K562 (cell line): ENCODE data around the gene ERF. TPM values are rescaled to one million over a fixed set of nuclear protein-coding genes. Genes with fewer than 3 reads are reported as not detected.

Experiments used
- ATF3 ChIP-seq, 2 experiments: fragments of 450-650 bp in 1 of 2; sonication (generic) in 1 of 2; formaldehyde crosslinking in 1 of 2; IDR thresholded peaks in 1 of 2; conservative IDR thresholded peaks in 1 of 2; 2 replicates each; pipeline versions ENCODE4 v1.6.1 to v1.8.1; 2016 to 2023; ENCODE audit warnings: mild to moderate bottlenecking in 2 of 2, moderate library complexity in 2 of 2, inconsistent platforms in 1 of 2, missing genetic modification reagents in 1 of 2
- CREM ChIP-seq: IDR thresholded peaks from 2 replicates; pipeline ENCODE4 v1.6.1; 2014; ENCODE audit warnings: antibody characterized with exemption, low read depth
- CTBP1 ChIP-seq: fragments of 450-650 bp; IDR thresholded peaks from 2 replicates; pipeline ENCODE4 v1.6.1; 2016; ENCODE audit warnings: borderline replicate concordance
- NUFIP1 ChIP-seq: fragments of 450-650 bp; IDR thresholded peaks from 2 replicates; pipeline ENCODE4 v1.6.1; 2018; ENCODE audit not compliant: partially characterized antibody
- POLR2AphosphoS2 ChIP-seq: IDR thresholded peaks from 2 replicates; pipeline ENCODE4 v1.6.1; 2012; ENCODE audit warnings: low read length, improper control_type of control experiment
- PRDM10 ChIP-seq: fragments of 450-650 bp; IDR thresholded peaks from 2 replicates; pipeline ENCODE4 v1.6.1; 2018; ENCODE audit not compliant: partially characterized antibody
- PREB ChIP-seq: sonication (generic); formaldehyde crosslinking; IDR thresholded peaks from 2 replicates; pipeline ENCODE4 v1.8.1; 2023; ENCODE audit warnings: mild to moderate bottlenecking, missing genetic modification reagents
- RCOR1 ChIP-seq, 2 experiments: IDR thresholded peaks; 2 replicates each; pipeline ENCODE4 v1.6.1; 2012; ENCODE audit warnings: low read depth in 2 of 2, low read length in 2 of 2, borderline replicate concordance in 1 of 2, improper control_type of control experiment in 1 of 2
- SUPT5H ChIP-seq: fragments of 450-650 bp; IDR thresholded peaks from 2 replicates; pipeline ENCODE4 v1.6.1; 2016
- TARDBP ChIP-seq: fragments of 450-650 bp; IDR thresholded peaks from 2 replicates; pipeline ENCODE4 v1.6.1; 2016
- ZBTB7A ChIP-seq: IDR thresholded peaks from 2 replicates; pipeline ENCODE4 v1.6.1; 2011; ENCODE audit warnings: low read depth, mild to moderate bottlenecking, low read length, moderate library complexity, borderline replicate concordance; ENCODE audit not compliant: control insufficient read depth
- ZNF830 ChIP-seq: fragments of 250-450 bp; sonication (Bioruptor Pico); IDR thresholded peaks from 2 replicates; pipeline ENCODE4 v1.5.0; 2021; ENCODE audit warnings: mild to moderate bottlenecking
- polyA plus RNA-seq, 8 experiments: library from polyadenylated mRNA; depleted of rRNA in 4 of 8; stranded (reverse) in 5 of 8; unstranded in 3 of 8; fragments of >200 nt; fragmentation: Nextera tagmentation in 2 of 8; fragmentation: Illumina TruSeq in 1 of 8; extraction: Ambion mirVana in 2 of 8; extraction: Trizol in 1 of 8; gene quantifications; 2 replicates each; pipeline versions ENCODE4 v1.2.1 to v1.2.3, GENCODE V29; 2011 to 2014; ENCODE audit warnings: inconsistent platforms in 1 of 8, missing spikeins in 1 of 8
- total RNA-seq, 7 experiments: library from RNA; depleted of rRNA in 6 of 7; stranded (reverse); fragments of >200 nt in 6 of 7; fragmentation: Illumina TruSeq in 2 of 7; extraction: Trizol in 2 of 7; gene quantifications; 2 replicates each; pipeline versions ENCODE4 v1.2.1 to v1.2.3, GENCODE V29; 2011 to 2021; ENCODE audit warnings: low replicate concordance in 1 of 7
- TF ChIP-seq, protein P1 (sequence below): sonication (generic); formaldehyde crosslinking; IDR thresholded peaks from 2 replicates; pipeline ENCODE4 v1.8.0; 2022; ENCODE audit warnings: mild to moderate bottlenecking, missing genetic modification reagents, borderline replicate concordance
- TF ChIP-seq, protein P2 (sequence below): fragments of 450-650 bp; IDR thresholded peaks from 2 replicates; pipeline ENCODE4 v1.6.1; 2016; ENCODE audit warnings: mild to moderate bottlenecking

ERF gene
- total and polyA plus RNA-seq, 9 of the 15 experiments (the other 6 are each of a cell fraction or from before 2014, with no cell fraction given) = 0.03 to 75.4 (median 27.0) TPM

DNA sequence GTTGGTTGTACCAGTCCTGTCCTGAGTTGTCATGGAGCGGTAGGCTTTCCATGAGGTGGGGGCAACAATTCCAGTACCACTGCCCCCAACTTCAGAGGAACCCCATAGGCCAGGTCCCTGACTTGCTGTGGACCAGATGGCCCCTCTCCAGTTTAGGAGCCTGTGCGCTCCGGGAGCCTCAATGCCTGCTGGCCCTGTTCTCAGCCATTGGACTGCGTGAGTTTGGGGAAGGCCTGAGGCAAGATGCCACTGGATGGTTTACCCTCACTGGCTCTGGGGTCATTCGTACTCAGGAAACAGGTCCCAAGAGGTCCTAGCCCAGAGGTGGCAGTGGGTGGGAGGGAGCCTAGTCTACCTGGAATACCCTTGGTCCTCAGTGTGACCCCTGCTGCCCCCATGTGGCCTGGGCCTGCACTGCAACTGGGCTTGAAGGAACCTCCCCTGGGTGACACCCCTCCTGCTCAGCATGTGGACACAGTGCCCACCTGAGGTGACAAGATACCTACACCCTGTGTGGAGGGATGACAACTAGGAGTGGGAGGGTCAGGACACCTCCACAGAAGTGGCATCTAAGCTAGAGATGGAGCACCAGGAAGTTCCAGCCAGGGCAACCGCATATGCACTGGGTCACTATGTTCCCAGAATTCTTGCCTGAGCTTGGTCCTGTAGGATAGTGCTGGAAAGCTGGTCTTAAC is 41.0 kb upstream of the ERF start (continued):
- TF ChIP-seq PREB (CRISPR knock-in tag) (no peak), NUFIP1 (peak; percentile 41), POLR2AphosphoS2 (peak; percentile 91), SUPT5H (peak; percentile 63; the same call in 1 of the 2 replicates), TARDBP (peak; percentile 54; the same call in 1 of the 2 replicates), RCOR1 (IDR thresholded peaks at IDR 0.05; ENCODE audit: borderline replicate concordance in 1 of 2, low read depth in 2 of 2, low read length in 2 of 2) (0 out of 4 replicates have a peak, but pooled peaks of 1 of the 2 experiments have one; percentile 18), CTBP1 (peak; percentile 69; the same call in 1 of the 2 replicates), PRDM10 (peak; percentile 55), ATF3 (IDR thresholded peaks at IDR 0.05) (no peak), ATF3 (CRISPR knock-in tag; conservative IDR thresholded peaks at IDR 0.05) (no peak), ZNF830 (CRISPR knock-in tag) (peak; percentile 27; the same call in 1 of the 2 replicates), ZBTB7A (peak; percentile 61; the same call in 1 of the 2 replicates), CREM (peak; percentile 48)
- TF ChIP-seq, protein P1, sequence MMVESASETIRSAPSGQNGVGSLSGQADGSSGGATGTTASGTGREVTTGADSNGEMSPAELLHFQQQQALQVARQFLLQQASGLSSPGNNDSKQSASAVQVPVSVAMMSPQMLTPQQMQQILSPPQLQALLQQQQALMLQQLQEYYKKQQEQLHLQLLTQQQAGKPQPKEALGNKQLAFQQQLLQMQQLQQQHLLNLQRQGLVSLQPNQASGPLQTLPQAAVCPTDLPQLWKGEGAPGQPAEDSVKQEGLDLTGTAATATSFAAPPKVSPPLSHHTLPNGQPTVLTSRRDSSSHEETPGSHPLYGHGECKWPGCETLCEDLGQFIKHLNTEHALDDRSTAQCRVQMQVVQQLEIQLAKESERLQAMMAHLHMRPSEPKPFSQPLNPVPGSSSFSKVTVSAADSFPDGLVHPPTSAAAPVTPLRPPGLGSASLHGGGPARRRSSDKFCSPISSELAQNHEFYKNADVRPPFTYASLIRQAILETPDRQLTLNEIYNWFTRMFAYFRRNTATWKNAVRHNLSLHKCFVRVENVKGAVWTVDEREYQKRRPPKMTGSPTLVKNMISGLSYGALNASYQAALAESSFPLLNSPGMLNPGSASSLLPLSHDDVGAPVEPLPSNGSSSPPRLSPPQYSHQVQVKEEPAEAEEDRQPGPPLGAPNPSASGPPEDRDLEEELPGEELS = no peak
- TF ChIP-seq, protein P2, sequence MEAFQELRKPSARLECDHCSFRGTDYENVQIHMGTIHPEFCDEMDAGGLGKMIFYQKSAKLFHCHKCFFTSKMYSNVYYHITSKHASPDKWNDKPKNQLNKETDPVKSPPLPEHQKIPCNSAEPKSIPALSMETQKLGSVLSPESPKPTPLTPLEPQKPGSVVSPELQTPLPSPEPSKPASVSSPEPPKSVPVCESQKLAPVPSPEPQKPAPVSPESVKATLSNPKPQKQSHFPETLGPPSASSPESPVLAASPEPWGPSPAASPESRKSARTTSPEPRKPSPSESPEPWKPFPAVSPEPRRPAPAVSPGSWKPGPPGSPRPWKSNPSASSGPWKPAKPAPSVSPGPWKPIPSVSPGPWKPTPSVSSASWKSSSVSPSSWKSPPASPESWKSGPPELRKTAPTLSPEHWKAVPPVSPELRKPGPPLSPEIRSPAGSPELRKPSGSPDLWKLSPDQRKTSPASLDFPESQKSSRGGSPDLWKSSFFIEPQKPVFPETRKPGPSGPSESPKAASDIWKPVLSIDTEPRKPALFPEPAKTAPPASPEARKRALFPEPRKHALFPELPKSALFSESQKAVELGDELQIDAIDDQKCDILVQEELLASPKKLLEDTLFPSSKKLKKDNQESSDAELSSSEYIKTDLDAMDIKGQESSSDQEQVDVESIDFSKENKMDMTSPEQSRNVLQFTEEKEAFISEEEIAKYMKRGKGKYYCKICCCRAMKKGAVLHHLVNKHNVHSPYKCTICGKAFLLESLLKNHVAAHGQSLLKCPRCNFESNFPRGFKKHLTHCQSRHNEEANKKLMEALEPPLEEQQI = no peak
